ENCODE measurements around the gene ATP6V1C2.

- TF ChIP-seq CTCF (IDR thresholded peaks at IDR 0.05; ENCODE audit: extremely low read depth in 1 of 2, insufficient read depth in 1 of 2, low read depth in 1 of 2, low read length in 2 of 2) (no peak), POLR2A (IDR thresholded peaks at IDR 0.05; ENCODE audit: low read depth, low read length) (no peak), FOS (IDR thresholded peaks at IDR 0.05; ENCODE audit: borderline replicate concordance, insufficient read depth, low read length) (no peak)
Observed at GRCh38 chr2:10770956-10771750, 49.7 kb downstream of the ATP6V1C2 start.

All from endothelial cell of umbilical vein (primary cell).